NCI-H82 treated with DMSO at 0.1 percent for 48 hours (cell line): ENCODE results near the gene VSTM2A.

Experiments used
- DNase-seq: peaks from one replicate; lab custom pipeline; 2025; ENCODE audit not compliant: unreplicated experiment; lab: John Stamatoyannopoulos, UW

Gene VSTM2A

DNA sequence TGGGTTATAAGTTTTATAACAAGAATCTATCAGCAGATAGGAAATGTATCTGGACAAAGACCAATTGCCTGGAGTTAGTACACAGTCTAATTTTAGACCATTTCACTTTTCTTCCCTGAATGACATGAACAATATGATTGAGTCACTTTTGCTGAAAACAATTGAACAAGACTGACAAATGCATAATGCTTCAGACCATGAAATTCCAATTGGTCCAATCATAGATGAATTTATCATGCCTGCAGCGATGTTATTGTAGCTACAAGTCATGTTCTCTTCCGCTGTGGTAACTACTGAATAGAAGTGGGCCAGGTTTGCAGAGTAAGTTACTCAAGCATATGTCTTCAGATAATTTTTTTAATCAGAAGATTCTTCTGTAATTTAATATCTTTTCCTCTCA lies 73.4 kb downstream of the VSTM2A start:
- DNase-seq = no peak
